Sigmoid colon (tissue), 4 donors: ENCODE results near the gene SFRP4.

ENCODE experiments used
- EP300 ChIP-seq, 4 donors: sonication (generic); formaldehyde crosslinking; IDR thresholded peaks; one replicate each; pipeline ENCODE4 v1.6.1; 2017; ENCODE audit warnings: antibody characterized with exemption in 4 of 4
- POLR2A ChIP-seq, 2 donors: fragments of 450-650 bp; IDR thresholded peaks; one replicate each; pipeline ENCODE4 v1.6.1; 2016; ENCODE audit warnings: antibody characterized with exemption in 2 of 2, mild to moderate bottlenecking in 2 of 2, moderate library complexity in 2 of 2
- POLR2AphosphoS5 ChIP-seq, 4 donors: sonication (generic); formaldehyde crosslinking; IDR thresholded peaks; one replicate each; pipeline ENCODE4 v1.6.1; 2017; ENCODE audit warnings: antibody characterized with exemption in 4 of 4
- TF ChIP-seq, protein P1 (sequence below), 4 experiments: fragments of 450-650 bp in 3 of 4; fragments of 200-600 bp in 1 of 4; IDR thresholded peaks; one replicate each; pipeline ENCODE4 v1.5.1; 2016 to 2019; ENCODE audit warnings: antibody characterized with exemption in 4 of 4, mild to moderate bottlenecking in 3 of 4, moderate library complexity in 2 of 4

DNA sequence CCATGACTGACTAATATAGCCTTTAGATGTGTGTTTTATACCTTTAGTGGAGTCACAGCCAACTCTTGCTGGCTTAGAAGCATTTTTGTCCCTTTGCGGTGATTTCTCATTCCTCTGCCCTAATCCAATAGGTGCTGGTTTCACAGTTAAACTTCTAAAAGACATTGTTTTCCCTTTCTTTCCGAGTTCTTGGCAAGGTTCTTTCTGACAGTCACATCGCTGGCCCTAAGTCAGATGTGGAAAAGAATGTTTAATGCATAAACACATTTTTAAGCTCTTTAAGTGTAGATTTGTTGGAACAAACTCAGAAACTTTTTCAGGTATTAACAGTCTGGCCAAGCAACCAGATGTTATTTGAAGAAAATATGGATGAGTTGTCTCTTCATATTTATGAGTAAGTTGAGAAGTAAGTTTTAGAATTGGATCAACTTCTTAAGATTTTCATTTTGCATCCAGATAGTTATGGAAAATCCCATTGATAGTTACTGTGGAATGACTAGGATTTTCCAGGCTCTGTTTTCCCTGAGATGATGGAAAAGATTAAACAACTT is 7.9 kb upstream of the SFRP4 start:
- TF ChIP-seq, protein P1, sequence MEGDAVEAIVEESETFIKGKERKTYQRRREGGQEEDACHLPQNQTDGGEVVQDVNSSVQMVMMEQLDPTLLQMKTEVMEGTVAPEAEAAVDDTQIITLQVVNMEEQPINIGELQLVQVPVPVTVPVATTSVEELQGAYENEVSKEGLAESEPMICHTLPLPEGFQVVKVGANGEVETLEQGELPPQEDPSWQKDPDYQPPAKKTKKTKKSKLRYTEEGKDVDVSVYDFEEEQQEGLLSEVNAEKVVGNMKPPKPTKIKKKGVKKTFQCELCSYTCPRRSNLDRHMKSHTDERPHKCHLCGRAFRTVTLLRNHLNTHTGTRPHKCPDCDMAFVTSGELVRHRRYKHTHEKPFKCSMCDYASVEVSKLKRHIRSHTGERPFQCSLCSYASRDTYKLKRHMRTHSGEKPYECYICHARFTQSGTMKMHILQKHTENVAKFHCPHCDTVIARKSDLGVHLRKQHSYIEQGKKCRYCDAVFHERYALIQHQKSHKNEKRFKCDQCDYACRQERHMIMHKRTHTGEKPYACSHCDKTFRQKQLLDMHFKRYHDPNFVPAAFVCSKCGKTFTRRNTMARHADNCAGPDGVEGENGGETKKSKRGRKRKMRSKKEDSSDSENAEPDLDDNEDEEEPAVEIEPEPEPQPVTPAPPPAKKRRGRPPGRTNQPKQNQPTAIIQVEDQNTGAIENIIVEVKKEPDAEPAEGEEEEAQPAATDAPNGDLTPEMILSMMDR (IDR thresholded peaks at IDR 0.05) = no peak
- TF ChIP-seq POLR2A (IDR thresholded peaks at IDR 0.05) (no peak), EP300 (IDR thresholded peaks at IDR 0.05) (no peak), POLR2AphosphoS5 (IDR thresholded peaks at IDR 0.05) (no peak)
